ENCODE results near the gene VPS35L.
"Not testable (repeated sequence)": the region's sequence is repeated elsewhere in the genome, so short reads cannot be mapped to it uniquely, and the experiment has no call there.

Gene VPS35L

DNA sequence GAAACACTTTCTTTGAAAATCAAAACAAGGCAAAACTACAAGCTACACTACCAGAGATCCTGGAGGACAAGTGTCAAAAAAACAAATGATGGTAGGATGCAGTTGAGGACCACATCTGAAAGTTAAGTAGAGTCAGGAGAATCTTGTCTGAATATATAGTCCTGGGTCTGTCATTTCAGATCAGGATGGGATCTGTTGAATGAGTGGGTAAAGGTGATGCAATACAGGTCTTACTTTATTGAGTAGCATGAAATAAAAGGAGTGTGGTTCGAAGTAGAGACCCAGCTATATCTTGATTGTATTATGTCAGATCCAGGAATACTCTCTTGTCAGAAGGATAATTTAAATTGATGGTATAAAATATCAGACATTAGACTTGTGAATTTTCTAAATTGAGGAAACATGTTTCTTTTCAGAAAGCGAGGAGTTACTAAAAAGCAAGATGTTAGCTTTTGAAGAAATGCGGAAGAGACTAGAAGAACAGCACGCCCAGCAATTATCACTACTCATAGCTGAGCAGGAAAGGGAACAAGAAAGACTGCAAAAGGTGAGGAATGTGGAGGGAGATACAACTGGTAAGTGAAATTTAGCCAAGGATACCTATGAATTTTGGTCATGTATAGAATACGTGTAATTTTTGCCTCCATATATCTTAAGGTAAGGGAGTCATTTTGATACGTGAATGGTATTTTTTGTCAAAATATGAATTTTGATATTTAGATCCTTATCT, 15.1 kb upstream of the VPS35L start:
- FAIRE-seq (no peak), DNase-seq (ENCODE audit: low spot score) (no peak)

DNA sequence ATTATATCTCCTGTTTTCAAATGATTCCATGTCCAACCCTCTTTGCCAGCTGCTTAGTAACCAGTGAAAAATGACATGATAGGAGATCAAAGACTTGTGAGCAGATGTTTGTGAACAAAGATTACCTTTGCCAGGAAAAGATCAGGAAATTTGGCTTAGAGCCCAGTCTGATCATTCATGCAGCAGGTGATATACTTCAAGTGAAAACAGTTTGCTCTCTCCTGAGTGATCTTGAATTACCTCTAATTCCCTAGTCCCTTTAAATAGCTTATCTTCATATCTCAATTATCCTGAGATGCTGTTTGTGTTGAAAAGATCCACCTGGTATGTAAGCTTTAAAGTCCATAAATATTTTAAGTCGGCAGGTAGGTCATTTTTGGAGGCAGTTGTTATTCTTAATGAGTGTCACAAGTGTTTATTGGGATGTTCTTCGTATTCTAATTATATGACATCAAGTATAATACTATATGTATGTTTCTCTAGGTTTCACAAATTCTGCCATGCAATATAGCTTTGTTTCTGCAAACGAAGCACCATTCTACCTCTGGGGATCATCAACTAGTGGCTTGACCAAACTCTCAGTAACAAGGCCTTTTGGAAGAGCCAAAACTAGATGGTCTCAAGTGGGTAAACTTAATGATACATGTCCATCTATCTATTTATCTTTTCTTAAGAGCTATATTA, 13.2 kb upstream of the VPS35L start:
- no peak for FAIRE-seq
- DNase-seq (ENCODE audit: low spot score): no peak

DNA sequence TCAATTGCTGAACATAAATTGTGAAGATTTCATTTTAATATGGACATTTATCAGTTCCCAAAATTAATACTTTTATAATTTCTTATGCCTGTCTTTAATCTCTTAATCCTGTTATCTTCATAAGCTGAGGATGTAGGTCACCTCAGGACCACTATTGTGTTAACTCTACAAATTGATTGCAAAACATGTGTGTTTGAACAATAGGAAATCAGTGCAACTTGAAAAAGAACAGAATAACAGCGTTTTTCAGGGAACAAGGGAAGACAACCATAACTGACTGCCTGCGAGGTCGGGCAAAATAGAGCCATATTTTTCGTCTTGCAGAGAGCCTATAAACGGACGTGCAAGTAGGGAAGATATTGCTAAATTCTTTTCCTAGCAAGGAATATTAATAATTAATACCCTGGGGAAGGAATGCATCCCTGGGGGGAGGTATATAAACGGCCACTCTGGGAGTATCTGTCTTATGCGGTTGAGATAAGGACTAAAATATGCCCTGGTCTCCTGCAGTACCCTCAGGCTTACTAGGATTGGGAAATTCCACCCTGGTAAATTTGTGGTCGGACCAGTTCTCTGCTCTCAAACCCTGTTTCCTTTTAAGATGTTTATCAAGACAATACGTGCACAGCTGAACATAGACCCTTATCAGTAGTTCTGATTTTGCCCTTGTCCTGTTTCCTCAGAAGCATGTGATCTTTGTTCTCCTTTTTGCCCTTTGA, 12.1 kb upstream of the VPS35L start:
- FAIRE-seq: not testable (repeated sequence)

DNA sequence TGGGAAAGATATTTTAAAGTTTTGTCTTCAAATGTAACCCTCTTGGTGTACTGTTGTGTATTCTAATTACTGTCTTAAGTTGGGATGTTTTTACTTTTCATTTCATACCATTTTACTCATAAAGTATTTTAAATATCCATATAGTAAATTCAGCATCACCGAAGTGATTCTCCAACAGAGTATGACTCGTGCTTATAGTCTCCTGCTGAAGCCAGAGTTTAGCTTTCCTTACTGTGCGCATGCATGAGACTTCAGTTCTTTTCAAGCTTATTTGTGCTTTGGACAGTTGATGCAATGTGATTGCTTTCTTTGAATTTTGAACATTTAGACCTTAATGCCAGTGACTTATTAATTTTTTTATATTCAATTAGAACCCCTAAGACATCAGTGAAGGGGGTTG, 7.4 kb upstream of the VPS35L start:
- DNase-seq (ENCODE audit: low spot score) (no peak), FAIRE-seq (no peak)

More for the DNA sequence above, 12.1 kb upstream of the VPS35L start:
- not testable (repeated sequence) for DNase-seq (ENCODE audit: low spot score)

DNA sequence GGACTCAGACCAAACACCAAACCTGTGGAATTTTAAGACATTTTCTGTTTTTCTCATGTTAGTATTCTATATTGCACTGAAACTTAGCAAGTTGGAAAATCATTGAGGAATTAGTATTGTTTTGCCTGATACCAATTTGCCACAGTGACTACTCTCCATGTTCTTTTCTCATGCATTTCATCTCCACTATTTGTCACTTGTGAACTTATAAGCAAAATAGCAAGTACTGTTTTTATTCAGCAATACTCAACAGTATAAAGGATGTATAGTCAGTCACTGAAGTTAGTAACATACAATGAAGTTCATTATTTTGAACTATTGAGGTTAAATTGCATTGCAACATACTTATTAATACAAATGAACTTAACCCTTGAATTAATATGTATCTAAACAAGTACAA, 5.8 kb upstream of the VPS35L start:
- FAIRE-seq (no peak), DNase-seq (ENCODE audit: low spot score) (no peak)

DNA sequence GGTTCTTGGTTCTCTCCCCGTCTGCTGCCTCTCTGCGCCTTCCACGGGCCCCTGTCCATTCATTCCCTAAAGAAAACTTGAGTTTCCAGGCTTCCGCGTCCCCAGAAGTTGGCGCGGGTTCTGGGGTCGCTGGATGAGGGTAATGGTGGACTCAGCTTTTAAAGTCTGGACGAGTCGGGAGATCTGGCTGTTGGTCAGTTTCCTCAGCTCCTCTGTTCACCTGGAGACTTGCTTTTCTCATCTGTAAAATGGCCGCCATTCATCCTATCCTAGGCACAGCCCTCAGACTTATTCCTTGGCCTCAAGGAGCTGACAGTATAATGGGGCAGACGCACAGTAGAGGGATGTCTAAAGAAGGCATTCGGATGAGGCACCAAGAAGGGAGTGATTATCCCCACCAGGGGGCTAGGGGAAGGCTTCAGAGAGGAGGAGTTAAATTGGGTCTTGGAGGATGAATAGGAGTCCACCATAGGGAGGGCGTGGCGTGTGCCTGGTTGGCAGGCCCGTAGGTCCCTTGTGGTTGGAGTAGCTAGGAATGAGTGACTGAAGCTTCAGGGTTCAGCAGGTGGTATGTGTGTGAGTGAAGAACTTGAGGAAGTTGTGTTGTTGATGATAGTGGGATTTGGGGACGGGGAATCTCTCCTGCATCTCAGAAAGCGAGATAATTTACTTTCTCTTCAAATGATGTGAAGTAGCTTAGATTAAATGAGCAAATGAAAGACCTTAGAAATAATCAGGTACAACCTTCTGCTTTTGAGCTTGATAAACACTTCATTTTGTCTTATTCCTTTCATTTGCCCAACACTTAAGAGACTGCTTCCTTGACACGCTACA, 652 bp downstream of the VPS35L start:
- no peak for DNase-seq (ENCODE audit: low spot score)
- no peak for FAIRE-seq

DNA sequence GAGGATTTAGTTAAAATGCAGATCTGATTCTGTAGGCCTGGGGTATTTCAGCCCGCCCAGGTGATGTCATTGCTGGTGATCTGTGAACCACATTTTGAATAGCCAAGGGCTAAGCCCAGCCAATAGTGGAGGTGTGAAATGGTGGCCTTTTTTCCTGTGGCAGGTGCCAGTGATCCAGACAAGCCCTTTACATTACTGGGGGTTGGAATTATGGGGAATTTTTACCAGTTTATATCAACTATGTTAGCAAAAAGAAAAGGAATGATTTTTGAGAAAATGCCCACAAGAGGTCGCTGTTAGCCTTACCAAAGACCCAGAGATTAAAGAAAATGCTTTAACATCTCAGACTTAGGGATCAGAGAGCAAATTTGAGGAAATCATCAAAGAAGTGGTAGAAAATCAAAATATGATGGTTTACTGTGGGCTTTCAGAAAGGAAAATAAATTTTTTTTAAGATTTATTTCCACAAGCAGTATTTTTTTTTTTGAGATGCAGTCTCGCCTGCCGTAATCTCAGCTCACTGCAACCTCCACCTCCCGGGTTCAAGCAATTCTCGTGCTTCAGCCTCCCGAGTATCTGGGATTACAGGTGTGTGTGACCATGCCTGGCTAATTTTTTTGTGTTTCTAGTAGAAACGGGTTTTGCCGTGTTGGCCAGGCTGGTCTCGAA, 3.9 kb downstream of the VPS35L start:
- peak; percentile 47 for FAIRE-seq

DNA sequence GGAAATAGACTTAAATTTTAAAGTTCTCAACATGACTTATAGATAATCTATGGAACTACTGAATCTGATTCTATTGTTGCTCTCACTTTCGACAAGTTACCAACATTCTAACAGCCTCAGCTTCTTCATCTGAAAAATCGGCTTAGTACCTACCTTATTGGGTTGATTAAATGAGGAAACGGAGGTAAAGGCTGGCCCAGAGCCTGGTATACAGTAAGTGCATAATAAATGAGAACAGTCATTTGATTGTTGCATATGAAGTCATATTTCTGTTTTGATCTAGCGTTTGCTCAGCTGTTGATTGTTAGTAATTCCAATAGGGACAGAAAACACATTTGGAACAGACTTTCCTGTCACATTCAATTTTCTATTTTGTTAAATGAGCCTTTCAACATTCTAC, 4.6 kb downstream of the VPS35L start:
- FAIRE-seq (no peak), DNase-seq (ENCODE audit: low spot score) (no peak)

More for the DNA sequence above, 3.9 kb downstream of the VPS35L start:
- DNase-seq (ENCODE audit: low spot score): peak; percentile 49

DNA sequence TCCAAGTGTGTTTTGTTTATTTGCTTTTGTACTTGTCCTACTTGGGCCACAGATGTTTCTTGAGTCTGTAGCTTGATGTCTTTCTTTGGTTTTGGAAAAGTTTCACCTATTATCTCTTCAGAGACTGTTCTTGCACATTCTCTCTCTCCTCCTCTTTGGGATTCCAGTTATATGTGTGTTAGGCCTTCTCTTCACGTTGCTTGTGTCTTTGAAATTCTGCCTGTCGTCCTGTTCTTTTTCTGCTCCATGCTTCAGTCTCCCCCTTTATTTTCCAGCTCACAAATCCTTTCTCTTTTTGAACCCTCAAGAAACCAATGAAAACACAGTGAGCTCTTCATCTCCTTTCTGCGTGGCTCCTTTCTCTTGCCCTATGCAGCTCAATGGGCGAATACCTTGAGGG, 7.9 kb downstream of the VPS35L start:
- DNase-seq (ENCODE audit: low spot score) (no peak), FAIRE-seq (no peak)

DNA sequence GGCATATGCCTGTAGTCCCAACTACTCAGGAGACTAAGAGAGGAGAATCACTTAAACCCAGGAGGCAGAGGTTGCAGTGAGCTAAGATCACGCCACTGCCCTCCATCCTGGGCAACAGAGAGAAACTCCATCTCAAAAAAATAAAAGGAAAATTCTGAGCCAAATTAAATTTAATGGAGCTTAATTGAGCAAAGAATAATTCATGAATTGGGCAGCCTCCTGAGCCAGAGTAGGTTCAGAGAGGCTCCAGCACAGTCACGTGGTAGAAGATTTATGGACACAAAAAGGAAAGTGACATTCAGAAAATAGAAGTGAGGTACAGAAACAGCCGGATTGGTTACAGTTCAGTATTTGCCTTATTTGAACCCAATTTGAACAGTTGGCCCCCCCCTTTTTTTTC, 10.9 kb downstream of the VPS35L start:
- DNase-seq (ENCODE audit: low spot score): no peak

DNA sequence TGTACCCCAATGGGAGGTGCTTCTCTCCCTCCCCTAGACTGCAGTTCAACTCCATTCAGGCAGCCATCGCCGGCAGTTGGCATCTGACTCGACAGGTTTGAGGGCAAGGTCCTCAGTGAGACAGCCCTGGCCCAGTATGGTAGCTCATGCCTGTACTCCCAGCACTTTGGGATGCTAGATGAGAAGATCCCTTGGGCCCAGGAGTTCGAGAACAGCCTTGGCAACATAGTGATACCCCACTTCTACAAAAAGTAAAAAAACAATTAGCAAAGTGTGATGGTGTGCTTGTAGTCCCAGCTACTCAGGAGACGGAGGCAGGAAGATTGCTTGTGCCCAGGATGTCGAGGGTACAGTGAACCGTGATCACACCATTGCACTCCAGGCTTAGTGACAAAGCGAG, 12.1 kb downstream of the VPS35L start:
- DNase-seq (ENCODE audit: low spot score) (no peak), FAIRE-seq (no peak)

More for the DNA sequence above, 10.9 kb downstream of the VPS35L start:
- no peak for FAIRE-seq

DNA sequence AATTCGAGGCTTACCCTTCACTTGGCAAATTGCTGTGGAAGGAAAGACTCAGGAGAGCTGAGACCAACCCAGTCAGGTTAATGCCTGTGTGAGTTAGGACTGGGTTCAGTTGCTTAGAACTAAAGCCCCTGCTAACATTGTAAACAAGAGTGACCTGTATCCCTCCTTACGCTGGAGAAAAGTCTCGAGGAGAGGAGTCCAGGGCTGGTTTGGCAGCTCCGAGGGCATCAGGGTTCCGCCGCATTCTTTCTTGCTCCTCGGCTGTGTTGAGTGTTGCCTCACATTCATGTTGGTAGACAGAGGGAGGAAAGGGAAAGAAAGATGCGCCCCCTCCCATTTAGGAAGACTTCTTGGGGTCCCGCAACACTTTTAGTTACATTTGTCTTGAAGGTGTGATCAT, 18.5 kb downstream of the VPS35L start:
- DNase-seq (ENCODE audit: low spot score) (no peak), FAIRE-seq (no peak)

DNA sequence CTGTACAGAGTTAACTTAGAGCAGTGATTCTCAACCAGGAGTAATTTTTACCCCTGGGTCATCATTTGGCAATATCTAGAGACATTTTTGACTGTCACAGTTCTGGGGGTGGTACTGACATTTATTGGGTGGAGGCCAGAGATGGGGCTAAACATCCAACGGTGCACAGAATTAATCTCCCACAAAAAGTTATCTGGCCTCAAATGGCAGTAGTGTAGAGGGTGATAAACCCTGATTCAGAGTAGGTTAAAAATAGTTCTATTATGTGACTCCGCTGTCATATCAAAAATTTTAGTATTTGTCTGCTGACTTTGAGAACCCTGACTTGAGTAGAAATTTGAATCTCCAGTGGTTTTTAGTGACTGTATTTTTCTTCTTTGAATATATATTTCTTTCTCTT, 19.1 kb downstream of the VPS35L start:
- DNase-seq (ENCODE audit: low spot score) (no peak), FAIRE-seq (no peak)

DNA sequence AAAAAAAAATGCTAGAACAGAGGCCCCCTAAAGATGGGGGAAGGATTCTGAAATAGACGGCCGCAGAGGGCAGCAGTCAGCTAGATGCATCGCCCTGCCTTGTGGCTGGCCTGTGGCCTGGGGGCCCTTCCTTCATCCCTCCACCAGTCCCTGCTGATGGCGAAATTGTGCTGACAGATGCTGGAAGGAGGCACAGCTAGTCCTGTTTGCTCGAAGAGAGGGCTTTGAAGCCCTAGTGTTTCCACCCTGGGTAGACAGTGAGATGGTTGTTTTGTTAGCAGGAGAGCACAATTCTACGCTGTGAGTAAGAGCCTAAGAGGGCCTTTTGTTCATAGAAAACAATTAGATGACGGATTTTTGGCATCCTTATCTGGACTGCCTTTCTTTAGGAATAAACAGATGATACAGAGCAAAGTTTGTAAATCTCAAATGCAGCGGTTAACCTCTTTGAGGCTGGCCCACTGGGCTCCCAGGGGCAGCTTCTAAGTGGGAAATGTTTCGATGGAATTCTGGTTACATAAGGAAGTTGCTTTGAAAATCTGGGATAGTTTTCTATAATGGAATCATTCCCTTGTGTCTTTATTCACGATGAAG, 23.0 kb downstream of the VPS35L start:
- no peak for FAIRE-seq
- no peak for DNase-seq (ENCODE audit: low spot score)

DNA sequence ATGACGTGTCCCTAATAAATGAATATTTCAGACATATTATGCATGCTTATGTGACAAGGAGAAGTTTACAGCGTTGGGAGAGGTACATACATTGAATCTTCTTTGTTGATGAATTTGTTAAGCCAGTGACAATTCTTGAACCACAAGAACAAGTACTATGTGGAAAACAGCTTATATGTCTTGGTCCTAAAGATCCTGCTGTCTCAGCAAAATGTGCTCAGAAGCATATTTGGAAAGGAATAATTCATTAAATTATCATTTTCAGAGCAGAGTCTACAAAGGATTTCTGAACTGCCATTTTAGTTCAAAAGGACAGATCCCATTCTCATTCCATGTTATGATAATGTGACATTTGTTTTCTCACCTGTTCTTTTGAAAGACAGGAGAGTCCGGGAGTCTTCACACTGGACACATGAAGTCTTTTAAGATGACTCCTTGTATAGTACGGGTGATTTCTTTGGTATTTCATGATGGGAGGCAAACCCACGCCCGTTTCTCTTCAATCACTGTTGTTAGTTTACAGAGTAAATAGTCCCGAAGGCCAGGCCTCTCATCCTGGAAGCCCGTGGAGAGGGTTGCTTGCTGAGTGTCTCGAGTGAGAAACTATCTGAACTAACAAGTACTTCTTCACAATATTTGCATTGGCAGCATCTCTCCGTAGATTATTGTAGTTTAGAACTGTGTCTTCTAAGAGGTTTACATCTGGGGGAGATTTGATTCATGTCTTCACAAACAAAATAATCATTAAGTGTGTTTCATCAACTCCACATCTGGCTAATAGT, 26.7 kb downstream of the VPS35L start:
- FAIRE-seq: no peak
- no peak for DNase-seq (ENCODE audit: low spot score)

DNA sequence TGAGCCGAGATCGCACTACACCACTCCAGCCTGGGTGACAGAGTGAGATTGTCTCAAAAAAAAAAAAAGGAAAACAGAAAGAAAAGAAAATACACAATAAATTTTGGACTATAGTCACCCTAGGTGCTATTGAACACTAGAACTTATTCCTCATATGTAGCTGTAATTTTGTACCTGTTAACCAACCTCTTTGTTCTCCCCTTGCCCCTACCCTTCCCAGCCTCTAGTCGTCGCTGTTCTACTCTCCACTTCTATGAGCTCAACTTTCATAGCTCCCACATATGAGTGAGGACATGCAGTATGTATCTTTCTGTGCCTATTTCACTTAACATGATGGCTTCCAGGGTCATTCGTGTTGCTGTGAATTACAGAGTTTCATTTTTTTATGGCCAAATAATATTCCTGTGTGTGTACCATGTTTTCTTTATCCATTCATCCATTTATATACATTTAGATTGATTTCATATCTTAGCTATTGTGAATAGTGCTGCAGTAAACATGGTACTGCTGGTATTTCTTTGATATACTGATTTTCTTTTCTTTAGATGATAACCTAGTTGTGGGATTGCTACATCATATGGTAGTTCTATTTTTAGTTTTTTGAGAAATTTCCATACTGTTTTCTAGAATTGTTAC, 28.3 kb downstream of the VPS35L start:
- no peak for FAIRE-seq
- peak; percentile 48 for DNase-seq (ENCODE audit: low spot score)

DNA sequence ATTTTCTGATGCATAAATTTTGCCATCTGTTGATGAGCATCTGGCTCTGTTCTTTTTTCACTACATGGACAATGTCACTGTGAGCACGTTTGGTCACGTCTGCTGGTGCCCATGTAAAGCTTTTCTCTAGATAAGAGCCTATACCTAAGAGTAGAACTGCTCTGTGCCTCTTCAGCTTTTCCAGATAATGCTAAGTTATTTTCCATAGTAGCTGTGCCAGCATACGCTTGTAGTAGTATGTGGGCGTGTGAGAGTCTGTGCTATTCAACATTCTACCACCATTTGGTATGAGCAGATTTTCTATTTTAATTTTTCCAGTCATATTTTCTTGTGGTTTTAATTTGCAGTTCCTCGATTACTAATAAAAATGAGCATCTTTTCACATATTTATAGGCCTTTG, 33.2 kb downstream of the VPS35L start:
- no peak for FAIRE-seq
- no peak for DNase-seq (ENCODE audit: low spot score)

DNA sequence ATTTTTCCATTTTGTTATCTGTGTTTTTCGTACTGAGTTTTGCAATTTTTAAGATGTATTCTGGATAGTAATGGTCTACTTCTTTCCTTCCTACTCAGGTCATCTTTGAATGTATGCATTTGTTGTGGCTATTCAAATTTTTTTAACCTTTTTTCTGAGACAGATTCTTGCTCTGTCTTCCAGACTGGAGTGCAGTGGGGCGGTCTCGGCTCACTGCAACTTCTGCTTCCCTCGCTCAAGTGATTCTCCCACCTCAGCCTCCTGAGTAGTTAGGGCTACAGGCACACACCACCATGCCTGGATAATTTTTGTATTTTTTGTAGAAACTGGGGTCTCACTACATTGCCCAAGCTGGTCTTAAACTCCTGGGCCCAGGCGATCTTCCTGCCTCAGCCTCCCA, 33.6 kb downstream of the VPS35L start:
- FAIRE-seq (no peak), DNase-seq (ENCODE audit: low spot score) (no peak)

DNA sequence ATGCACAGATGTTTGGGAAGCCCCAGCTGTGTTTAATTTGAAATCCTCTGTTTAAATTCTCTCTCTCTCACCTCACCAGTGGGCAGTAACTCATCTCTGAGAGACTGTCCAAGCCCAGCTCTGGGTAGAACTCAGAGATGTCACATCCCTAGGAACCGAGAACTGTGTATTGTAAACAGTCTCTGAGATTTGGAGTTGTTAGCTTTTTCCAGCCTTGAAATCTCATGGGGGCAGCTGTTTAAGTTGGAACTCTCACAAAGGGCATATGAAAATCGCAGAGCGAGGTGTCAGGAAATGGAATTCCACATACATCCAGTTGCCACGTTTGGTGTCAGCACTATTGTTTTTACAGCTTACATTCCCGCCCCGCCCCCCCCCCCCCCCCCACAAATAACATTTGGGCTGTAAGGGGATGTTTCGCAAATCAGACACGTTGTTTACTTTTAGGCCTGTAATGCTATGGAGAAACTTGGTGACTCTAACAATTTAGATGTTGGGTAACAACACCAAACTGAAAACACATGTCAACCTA, 34.3 kb downstream of the VPS35L start:
- FAIRE-seq (no peak), DNase-seq (ENCODE audit: low spot score) (no peak)
